Transverse colon (tissue), 3 donors: ENCODE data around the gene ZBTB46.

Experiments
- POLR2A ChIP-seq: fragments of 450-650 bp; IDR thresholded peaks from one replicate; pipeline ENCODE4 v1.6.1; 2016; ENCODE audit warnings: antibody characterized with exemption, mild to moderate bottlenecking, moderate library complexity
- TF ChIP-seq, protein P1 (sequence below), 5 experiments: fragments of 200-600 bp in 3 of 5; fragments of 450-650 bp in 2 of 5; sonication (generic) in 3 of 5; IDR thresholded peaks; 1 replicate in 2 of 5; 2 replicates in 3 of 5; pipeline ENCODE4 v1.5.1; 2016 to 2017; ENCODE audit warnings: antibody characterized with exemption in 5 of 5, inconsistent platforms in 3 of 5, mild to moderate bottlenecking in 2 of 5, moderate library complexity in 1 of 5

DNA sequence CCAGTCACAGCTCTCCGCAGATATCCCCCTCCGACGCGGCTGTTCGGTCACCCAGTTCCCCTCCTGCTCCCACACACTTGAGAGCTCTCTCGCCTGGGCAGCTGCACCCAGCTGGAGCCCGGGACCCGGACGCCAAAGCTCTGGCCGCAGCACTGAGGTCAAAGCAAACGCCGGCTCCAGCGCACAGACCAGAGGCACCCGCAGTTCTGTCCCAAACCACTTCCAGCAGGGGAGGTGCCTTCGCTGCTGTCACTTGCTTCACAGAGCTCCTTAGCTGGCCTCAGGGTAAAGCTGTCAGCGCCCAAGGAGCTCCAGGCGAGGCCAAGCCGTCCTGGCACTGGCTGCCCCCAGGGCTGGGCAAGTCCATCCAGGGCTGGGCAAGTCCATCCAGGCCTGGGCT, 63.6 kb downstream of the ZBTB46 start:
- TF ChIP-seq, protein P1, sequence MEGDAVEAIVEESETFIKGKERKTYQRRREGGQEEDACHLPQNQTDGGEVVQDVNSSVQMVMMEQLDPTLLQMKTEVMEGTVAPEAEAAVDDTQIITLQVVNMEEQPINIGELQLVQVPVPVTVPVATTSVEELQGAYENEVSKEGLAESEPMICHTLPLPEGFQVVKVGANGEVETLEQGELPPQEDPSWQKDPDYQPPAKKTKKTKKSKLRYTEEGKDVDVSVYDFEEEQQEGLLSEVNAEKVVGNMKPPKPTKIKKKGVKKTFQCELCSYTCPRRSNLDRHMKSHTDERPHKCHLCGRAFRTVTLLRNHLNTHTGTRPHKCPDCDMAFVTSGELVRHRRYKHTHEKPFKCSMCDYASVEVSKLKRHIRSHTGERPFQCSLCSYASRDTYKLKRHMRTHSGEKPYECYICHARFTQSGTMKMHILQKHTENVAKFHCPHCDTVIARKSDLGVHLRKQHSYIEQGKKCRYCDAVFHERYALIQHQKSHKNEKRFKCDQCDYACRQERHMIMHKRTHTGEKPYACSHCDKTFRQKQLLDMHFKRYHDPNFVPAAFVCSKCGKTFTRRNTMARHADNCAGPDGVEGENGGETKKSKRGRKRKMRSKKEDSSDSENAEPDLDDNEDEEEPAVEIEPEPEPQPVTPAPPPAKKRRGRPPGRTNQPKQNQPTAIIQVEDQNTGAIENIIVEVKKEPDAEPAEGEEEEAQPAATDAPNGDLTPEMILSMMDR (IDR thresholded peaks at IDR 0.05) = no peak
- no peak for TF ChIP-seq POLR2A
